Measurements from ENCODE around the gene TRIP13.

DNA sequence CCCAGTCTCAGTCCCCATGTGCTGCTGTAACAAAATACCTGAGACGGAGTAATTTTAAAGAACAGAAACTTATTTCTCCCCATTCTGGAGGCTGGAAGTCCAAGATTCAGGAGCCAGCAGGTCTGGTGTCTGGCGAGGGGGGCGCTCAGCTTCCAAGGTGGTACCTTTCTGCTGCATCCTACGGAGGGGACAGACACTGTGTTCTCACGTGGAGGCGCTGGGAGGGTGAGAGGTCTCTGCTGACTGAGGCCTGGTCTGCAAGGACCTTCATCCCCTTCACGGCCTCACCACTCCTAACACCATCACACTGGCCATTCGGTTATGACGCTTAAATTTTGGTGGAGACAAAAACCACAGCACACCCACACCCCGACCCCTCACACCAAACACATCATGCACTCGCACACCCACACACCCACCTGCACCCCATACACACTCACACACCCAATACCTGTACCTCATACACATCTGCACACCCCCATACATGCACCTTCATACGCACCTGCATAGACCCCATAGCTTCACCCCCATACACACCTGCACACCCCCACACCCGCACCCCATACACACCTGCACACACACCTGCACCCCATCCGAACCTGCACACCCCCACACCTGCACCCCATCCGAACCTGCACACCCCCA is 32.1 kb upstream of the TRIP13 start:
- no peak for TF ChIP-seq PATZ1 (CRISPR knock-in tag; IDR thresholded peaks at IDR 0.05; ENCODE audit: borderline replicate concordance)
- TF ChIP-seq, protein P1, sequence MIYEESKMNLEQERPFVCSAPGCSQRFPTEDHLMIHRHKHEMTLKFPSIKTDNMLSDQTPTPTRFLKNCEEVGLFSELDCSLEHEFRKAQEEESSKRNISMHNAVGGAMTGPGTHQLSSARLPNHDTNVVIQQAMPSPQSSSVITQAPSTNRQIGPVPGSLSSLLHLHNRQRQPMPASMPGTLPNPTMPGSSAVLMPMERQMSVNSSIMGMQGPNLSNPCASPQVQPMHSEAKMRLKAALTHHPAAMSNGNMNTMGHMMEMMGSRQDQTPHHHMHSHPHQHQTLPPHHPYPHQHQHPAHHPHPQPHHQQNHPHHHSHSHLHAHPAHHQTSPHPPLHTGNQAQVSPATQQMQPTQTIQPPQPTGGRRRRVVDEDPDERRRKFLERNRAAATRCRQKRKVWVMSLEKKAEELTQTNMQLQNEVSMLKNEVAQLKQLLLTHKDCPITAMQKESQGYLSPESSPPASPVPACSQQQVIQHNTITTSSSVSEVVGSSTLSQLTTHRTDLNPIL (CRISPR knock-in tag; IDR thresholded peaks at IDR 0.05; ENCODE audit: low read depth), result no peak
- no peak for TF ChIP-seq TCF4 (CRISPR knock-in tag; IDR thresholded peaks at IDR 0.05; ENCODE audit: borderline replicate concordance)
- TF ChIP-seq OSR1 (CRISPR knock-in tag; IDR thresholded peaks at IDR 0.05), result no peak
- no peak for TF ChIP-seq ESRRG (CRISPR knock-in tag; IDR thresholded peaks at IDR 0.05)
- no peak for TF ChIP-seq ISL1 (CRISPR knock-in tag; IDR thresholded peaks at IDR 0.05)
- no peak for TF ChIP-seq RARB (CRISPR knock-in tag; IDR thresholded peaks at IDR 0.05)
